Right lobe of liver (tissue), 6 donors: ENCODE results near the gene RAP1GAP2. TPM values are rescaled to one million over a fixed set of nuclear protein-coding genes. Genes with fewer than 3 reads are reported as not detected.
A peak's percentile ranks its signal among the peaks of the same experiment; 100 is the strongest.

Source experiments
- ATAC-seq, 4 donors: fragments of 200-7000 bp; cut with Tn5 transposase; one replicate each; pipeline ENCODE4 v1.9.1; 2020; ENCODE audit warnings: mild to moderate bottlenecking in 4 of 4, moderate library complexity in 4 of 4
- DNase-seq, 3 donors: peaks; one replicate each; pipeline ENCODE4 v3.0.0-alpha.2; 2020
- H3K27ac ChIP-seq, 3 donors: fragments of 200-600 bp; one replicate each; pipeline ENCODE4 v1.8.0; 2022
- H3K27me3 ChIP-seq, 2 donors: fragments of 200-600 bp; one replicate each; pipeline ENCODE4 v1.8.0; 2022
- H3K36me3 ChIP-seq, 4 donors: fragments of 200-600 bp; sonication (generic) in 1 of 4; one replicate each; pipeline versions ENCODE4 v1.5.1 to v1.8.0; 2017 to 2022; ENCODE audit warnings: control low read depth in 1 of 4
- H3K4me1 ChIP-seq, 4 donors: fragments of 200-600 bp; sonication (generic) in 1 of 4; one replicate each; pipeline versions ENCODE4 v1.5.1 to v1.8.0; 2017 to 2022; ENCODE audit warnings: control low read depth in 1 of 4
- H3K4me3 ChIP-seq, 3 donors: fragments of 200-600 bp; one replicate each; pipeline ENCODE4 v1.8.0; 2022
- H3K9me3 ChIP-seq, 4 donors: fragments of 200-600 bp; sonication (generic) in 1 of 4; one replicate each; pipeline versions ENCODE4 v1.5.1 to v1.8.0; 2017 to 2022; ENCODE audit warnings: control low read depth in 1 of 4
- CTCF ChIP-seq, 4 donors: fragments of 200-600 bp in 3 of 4; fragments of 450-650 bp in 1 of 4; IDR thresholded peaks; one replicate each; pipeline versions ENCODE4 v1.5.1 to v1.8.0; 2016 to 2022; ENCODE audit warnings: antibody characterized with exemption in 4 of 4, mild to moderate bottlenecking in 2 of 4
- POLR2A ChIP-seq: fragments of 450-650 bp; IDR thresholded peaks from one replicate; pipeline ENCODE4 v1.6.1; 2017; ENCODE audit warnings: antibody characterized with exemption, mild to moderate bottlenecking
- WGBS: methylation state at CpG from one replicate; pipeline ENCODE4 v1.1.6; 2018; ENCODE audit warnings: low coverage, low lambda C conversion rate; ENCODE audit not compliant: insufficient coverage; ENCODE audit errors: missing lambda C conversion rate; 5-methylcytosine and 5-hydroxymethylcytosine counted together
- intact Hi-C, 2 donors: fragments of 100-400 bp; cut with DNase I; formaldehyde crosslinking; loops; one replicate each; pipeline versions ENCODE4 v1.11.2 to v1.14.1; 2022
- total RNA-seq, 6 experiments: library from RNA; depleted of rRNA in 2 of 6; stranded (reverse); fragments of >200 nt in 2 of 6; fragmentation: NEBNext Ultra II Directional in 3 of 6; extraction: Animal tissue kit (Norgen Biotek cat#: 25700) in 3 of 6; gene quantifications; one replicate each; pipeline versions ENCODE4 v1.1.0 to v1.2.4, GENCODE V29; 2016 to 2023
- donor health status: DM: no; HTN: yes; CAD: no.
- donor health status: DM: no; HTN: no; CAD: no.
- donor health status: DM: no; HTN: no; CAD: no.
- donor health status: DM: no; HTN: yes; CAD: no.
- donor health status: DM: no; HTN: yes; CAD: no.

The RAP1GAP2 gene
- total RNA-seq, 6 experiments from 2014 or later = 1.0 to 3.8 (median 1.8) TPM

GRCh38 chr17:2841606-2842005, 45.4 kb downstream of the RAP1GAP2 start:
- no peak for DNase-seq
- H3K4me1 ChIP-seq = no peaks in the 10 kb centered on the region

GRCh38 chr17:2842464-2842863, 46.2 kb downstream of the RAP1GAP2 start:
- H3K36me3 ChIP-seq = no peaks in the 10 kb centered on the region
- no peak overlapping the region for H3K27ac ChIP-seq
- intact Hi-C loops = no loop called here
- DNase-seq (no peak), ATAC-seq (no peak)
- no peak overlapping the region for H3K4me3 ChIP-seq
- WGBS = 44% methylated on average over 2 of the region's 10 CpGs
- no peaks in the 10 kb centered on the region for H3K4me1 ChIP-seq
- TF ChIP-seq CTCF (IDR thresholded peaks at IDR 0.05) (no peak), POLR2A (no peak)
- no peaks in the 10 kb centered on the region for H3K9me3 ChIP-seq
- no peaks in the 10 kb centered on the region for H3K27me3 ChIP-seq

More at GRCh38 chr17:2841606-2842005, 45.4 kb downstream of the RAP1GAP2 start:
- Histone ChIP-seq H3K27me3 (no peaks in the 10 kb centered on the region), H3K9me3 (no peaks in the 10 kb centered on the region), H3K4me3 (no peak overlapping the region), H3K36me3 (no peaks in the 10 kb centered on the region), H3K27ac (no peak overlapping the region)
- ATAC-seq = peak in 2 of 4 donors; percentile 41 to 54
- intact Hi-C loops = no loop called here
- TF ChIP-seq CTCF (IDR thresholded peaks at IDR 0.05) (no peak), POLR2A (no peak)
- WGBS = no CpG with 5 or more reads among the region's 5 CpGs

- ATAC-seq = no peak
These were observed 48.2 kb downstream of the RAP1GAP2 start for GRCh38 chr17:2844416-2844815.

GRCh38 chr17:2847381-2848333, 51.4 kb downstream of the RAP1GAP2 start:
- H3K27me3 ChIP-seq = peaks cover 0 to under 1% of the 10 kb centered on the region in 2 donors
- WGBS = 45% methylated on average over 14 of the region's 17 CpGs
- DNase-seq (no peak), ATAC-seq (peak in 2 of 4 donors; percentile 19 to 33)
- TF ChIP-seq CTCF (IDR thresholded peaks at IDR 0.05) (no peak), POLR2A (no peak)
- no peaks in the 10 kb centered on the region for H3K9me3 ChIP-seq
- H3K4me1 ChIP-seq = no peaks in the 10 kb centered on the region
- H3K4me3 ChIP-seq = no peak overlapping the region
- H3K36me3 ChIP-seq = no peaks in the 10 kb centered on the region
- H3K27ac ChIP-seq = no peak overlapping the region
- intact Hi-C loops = no loop called here

More at GRCh38 chr17:2844416-2844815, 48.2 kb downstream of the RAP1GAP2 start:
- H3K27ac ChIP-seq = no peak overlapping the region
- intact Hi-C loops = no loop called here
- no peak overlapping the region for H3K4me3 ChIP-seq
- TF ChIP-seq POLR2A = no peak
- no peaks in the 10 kb centered on the region for H3K9me3 ChIP-seq
- no peaks in the 10 kb centered on the region for H3K27me3 ChIP-seq
- H3K4me1 ChIP-seq = no peaks in the 10 kb centered on the region
- DNase-seq = no peak
- 26% methylated on average over 6 of the region's 6 CpGs for WGBS
- H3K36me3 ChIP-seq = no peaks in the 10 kb centered on the region

- intact Hi-C loops = no loop called here
- ATAC-seq = no peak
- Histone ChIP-seq H3K36me3 (no peaks in the 10 kb centered on the region), H3K27me3 (peaks cover 0 to 10% of the 10 kb centered on the region in 2 donors), H3K4me1 (peaks cover 0 to 5% (median 0%) of the 10 kb centered on the region in 4 donors), H3K4me3 (no peak overlapping the region), H3K9me3 (no peaks in the 10 kb centered on the region), H3K27ac (no peak overlapping the region)
- no CpG with 5 or more reads among the region's 13 CpGs for WGBS
- DNase-seq = no peak
- TF ChIP-seq CTCF (IDR thresholded peaks at IDR 0.05) = no peak
- TF ChIP-seq POLR2A = no peak
These were observed 53.1 kb downstream of the RAP1GAP2 start for GRCh38 chr17:2849327-2849670.
